AG04450 (cell line): ENCODE measurements around the gene GDPD3. TPM values are rescaled to one million over a fixed set of nuclear protein-coding genes. Genes with fewer than 3 reads are reported as not detected.

ENCODE experiments used
- CTCF ChIA-PET: fragments of 300-600, 350-600 bp; formaldehyde crosslinking; extraction: SDS; loops from one replicate; lab custom pipeline; 2022; ENCODE audit warnings: antibody characterized with exemption, inconsistent platforms; lab: Charles Lee
- POLR2A ChIA-PET: fragments of 350-600 bp; formaldehyde crosslinking; extraction: SDS; loops from one replicate; lab custom pipeline; 2021; ENCODE audit warnings: antibody characterized with exemption, inconsistent platforms; lab: Yijun Ruan, JAX
- DNase-seq: peaks from one replicate; pipeline ENCODE4 v3.0.0-alpha.2; 2011; ENCODE audit warnings: low read depth, low spot score
- H3K27ac ChIP-seq: one replicate; pipeline ENCODE4 v1.5.1; 2012; ENCODE audit warnings: low read depth, low read length, control low read depth
- H3K27me3 ChIP-seq: one replicate; pipeline ENCODE4 v1.6.0; 2012; ENCODE audit warnings: low read length; ENCODE audit not compliant: control insufficient read depth, insufficient read depth
- H3K4me3 ChIP-seq: 2 replicates; pipeline ENCODE4 v1.5.1; 2011; ENCODE audit warnings: mild to moderate bottlenecking, low read depth, low read length, control low read depth
- H3K9me3 ChIP-seq: 2 replicates; pipeline ENCODE4 v1.5.1; 2012; ENCODE audit warnings: low read length; ENCODE audit not compliant: control insufficient read depth, insufficient read depth
- polyA plus RNA-seq: library from polyadenylated mRNA; depleted of rRNA; stranded (reverse); fragments of >200 nt; gene quantifications from 2 replicates; pipeline ENCODE4 v1.2.3, GENCODE V29; 2011
- TF ChIP-seq, protein P1 (sequence below): IDR thresholded peaks from 2 replicates; pipeline ENCODE4 v1.5.1; 2011; ENCODE audit warnings: low read depth, low read length, control low read depth, inconsistent platforms

The GDPD3 gene
- polyA plus RNA-seq, 1 experiment = 1.9 TPM

DNA sequence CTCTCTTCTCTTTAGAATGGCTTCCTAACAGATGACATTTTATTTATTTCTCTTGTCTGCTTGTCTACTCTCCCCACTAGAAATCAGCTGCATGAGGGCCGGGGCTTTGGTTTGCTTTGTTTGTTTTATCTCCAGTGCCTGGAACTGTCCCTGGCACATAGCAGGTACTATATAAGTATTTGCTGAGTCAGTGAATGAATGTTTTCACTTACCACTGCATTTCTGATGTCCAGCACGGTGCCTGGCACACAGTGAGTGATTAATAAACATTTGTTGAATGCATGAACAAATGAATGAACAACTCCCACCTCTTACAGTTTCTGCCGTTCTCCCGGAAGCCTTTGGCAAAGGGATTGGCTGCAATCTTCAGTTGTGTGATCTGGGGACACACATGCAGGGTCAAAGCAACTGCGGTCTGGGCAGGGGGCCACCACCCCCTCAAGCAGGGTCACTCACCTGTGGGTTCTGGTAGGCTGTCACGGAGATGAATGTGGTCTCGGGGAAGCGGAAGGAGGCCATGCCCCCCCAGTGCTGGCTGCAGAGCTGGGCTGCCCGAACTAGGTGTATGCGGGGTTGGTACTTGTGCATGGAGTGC lies 25.0 kb downstream of the GDPD3 start:
- Histone ChIP-seq H3K9me3 (no peaks in the 10 kb centered on the region; the same call in 1 of the 2 replicates), H3K27me3 (no peaks in the 10 kb centered on the region), H3K27ac (no peak overlapping the region), H3K4me3 (no peak overlapping the region)
- TF ChIP-seq, protein P1, sequence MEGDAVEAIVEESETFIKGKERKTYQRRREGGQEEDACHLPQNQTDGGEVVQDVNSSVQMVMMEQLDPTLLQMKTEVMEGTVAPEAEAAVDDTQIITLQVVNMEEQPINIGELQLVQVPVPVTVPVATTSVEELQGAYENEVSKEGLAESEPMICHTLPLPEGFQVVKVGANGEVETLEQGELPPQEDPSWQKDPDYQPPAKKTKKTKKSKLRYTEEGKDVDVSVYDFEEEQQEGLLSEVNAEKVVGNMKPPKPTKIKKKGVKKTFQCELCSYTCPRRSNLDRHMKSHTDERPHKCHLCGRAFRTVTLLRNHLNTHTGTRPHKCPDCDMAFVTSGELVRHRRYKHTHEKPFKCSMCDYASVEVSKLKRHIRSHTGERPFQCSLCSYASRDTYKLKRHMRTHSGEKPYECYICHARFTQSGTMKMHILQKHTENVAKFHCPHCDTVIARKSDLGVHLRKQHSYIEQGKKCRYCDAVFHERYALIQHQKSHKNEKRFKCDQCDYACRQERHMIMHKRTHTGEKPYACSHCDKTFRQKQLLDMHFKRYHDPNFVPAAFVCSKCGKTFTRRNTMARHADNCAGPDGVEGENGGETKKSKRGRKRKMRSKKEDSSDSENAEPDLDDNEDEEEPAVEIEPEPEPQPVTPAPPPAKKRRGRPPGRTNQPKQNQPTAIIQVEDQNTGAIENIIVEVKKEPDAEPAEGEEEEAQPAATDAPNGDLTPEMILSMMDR = no peak
- CTCF ChIA-PET = no interaction called here
- no peak for DNase-seq
- POLR2A ChIA-PET = interaction anchor here (0.9 kb wide), 1 partner anchor 16 kb away, joined by 3 read pairs; no protein-coding TSS in a partner anchor

DNA sequence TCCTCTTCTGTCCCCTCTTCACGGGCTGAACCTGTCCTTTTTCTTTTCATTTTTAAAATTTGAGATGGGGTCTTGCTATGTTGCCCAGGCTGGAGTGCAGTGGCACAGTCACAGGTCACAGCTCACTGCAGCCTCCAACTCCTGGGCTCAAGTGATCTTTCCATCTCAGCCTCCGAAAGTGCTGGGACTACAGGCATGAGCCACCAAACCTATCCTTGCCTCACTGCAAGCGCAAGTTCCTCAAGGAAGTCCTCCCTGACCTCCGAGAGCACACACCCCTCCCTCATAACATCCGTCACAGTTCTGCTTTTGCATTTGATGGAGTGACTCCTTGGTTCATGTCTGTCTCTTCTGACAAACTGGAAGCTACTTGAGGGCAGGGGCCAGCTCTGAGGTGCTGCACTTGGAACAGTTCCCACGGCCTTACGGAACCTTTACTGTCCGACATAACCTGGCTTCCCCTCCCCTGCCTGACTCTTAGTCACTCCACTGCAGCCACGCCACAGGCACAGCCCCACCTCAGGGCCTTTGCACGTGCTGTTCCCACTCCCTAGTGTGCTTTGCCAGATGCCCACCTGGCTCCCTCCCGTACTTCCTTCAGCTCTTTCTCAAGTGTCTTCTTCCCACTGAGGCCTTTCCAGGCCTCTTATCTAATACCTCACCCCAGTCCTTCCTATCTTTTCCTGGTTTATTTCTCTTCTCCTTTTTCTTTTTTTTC lies 26.0 kb downstream of the GDPD3 start:
- TF ChIP-seq, protein P1 = no peak
- no peaks in the 10 kb centered on the region for H3K27me3 ChIP-seq
- H3K27ac ChIP-seq = no peak overlapping the region
- DNase-seq = no peak
- CTCF ChIA-PET = no interaction called here
- no peak overlapping the region for H3K4me3 ChIP-seq
- H3K9me3 ChIP-seq = no peaks in the 10 kb centered on the region; the same call in 1 of the 2 replicates
- POLR2A ChIA-PET = interaction anchor here (0.6 kb wide), 1 partner anchor 13 kb away, joined by 8 read pairs; no protein-coding TSS in a partner anchor

DNA sequence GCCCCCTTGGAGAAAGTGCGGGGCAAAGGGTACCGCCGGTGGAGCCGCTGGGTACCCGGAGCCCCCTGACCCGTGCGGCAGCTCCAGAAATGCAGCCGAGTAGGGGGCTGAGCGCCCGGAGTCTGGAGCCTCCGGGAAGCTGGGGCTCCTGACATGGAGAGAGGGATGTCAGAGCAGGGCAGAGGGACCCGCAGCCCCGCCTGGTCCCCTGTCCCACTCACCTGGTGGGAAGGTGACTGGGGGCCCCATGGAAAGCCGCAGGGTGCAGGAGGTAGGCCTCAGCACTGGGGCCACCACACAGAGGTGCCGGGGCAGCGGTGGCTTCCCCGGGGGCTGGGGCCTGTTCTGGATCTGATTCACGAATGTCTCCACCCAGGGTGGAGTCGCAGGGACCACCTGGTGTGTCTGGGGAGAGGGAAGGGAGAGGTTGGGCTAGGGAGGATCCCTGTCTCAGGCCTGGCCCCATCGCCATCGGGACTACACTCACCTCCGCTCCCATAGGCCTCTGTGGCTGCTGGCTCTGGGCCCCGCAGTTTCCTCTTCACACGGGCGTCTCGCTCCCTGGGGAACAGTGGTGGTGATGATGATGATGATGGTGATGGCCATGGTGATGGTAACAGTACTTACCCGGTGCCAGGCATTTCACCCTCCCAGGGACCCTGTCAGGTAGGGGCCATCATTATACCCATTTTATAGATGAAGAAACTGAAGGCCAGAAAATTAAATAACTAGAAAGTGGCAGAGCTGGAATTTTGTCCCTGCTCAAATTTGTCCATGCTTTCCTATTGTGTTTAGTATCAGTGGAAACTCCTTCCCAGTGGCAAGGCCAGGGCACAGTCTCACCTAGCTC lies 26.8 kb downstream of the GDPD3 start:
- TF ChIP-seq, protein P1 = no peak
- POLR2A ChIA-PET = no interaction called here
- CTCF ChIA-PET = no interaction called here

DNA sequence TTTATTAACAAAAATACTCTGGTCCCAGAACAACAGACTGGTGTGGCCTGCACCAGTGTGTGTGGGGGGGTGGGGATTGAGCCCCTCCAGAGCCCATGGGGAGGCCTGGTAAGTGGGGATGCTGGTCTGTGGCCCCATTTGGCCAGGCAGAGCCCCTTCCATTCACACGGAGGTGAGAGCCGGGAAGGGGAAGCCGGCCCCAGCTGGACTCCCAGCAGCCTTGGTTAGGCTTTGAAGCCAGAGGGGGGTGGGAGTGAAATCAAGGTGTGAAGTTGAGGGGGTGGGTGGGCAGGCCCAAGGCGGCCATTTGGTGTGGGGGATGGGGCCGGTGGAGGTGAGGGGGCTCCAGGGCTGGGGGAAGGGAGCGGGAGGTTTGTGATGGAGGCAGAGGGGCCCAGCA lies 27.5 kb downstream of the GDPD3 start:
- DNase-seq = no peak
- CTCF ChIA-PET = no interaction called here
- Histone ChIP-seq H3K4me3 (no peak overlapping the region), H3K27me3 (no peaks in the 10 kb centered on the region), H3K9me3 (no peaks in the 10 kb centered on the region; the same call in 1 of the 2 replicates), H3K27ac (no peak overlapping the region)
- TF ChIP-seq, protein P1 = no peak
- POLR2A ChIA-PET = no interaction called here

More for the DNA sequence above, 26.8 kb downstream of the GDPD3 start:
- Histone ChIP-seq H3K9me3 (no peaks in the 10 kb centered on the region; the same call in 1 of the 2 replicates), H3K4me3 (no peak overlapping the region), H3K27ac (no peak overlapping the region), H3K27me3 (no peaks in the 10 kb centered on the region)
- DNase-seq = no peak
